Gastrocnemius medialis (tissue), 4 donors: ENCODE measurements around the gene IL36B. TPM values are rescaled to one million over a fixed set of nuclear protein-coding genes. Genes with fewer than 3 reads are reported as not detected.

Experiments used
- ATAC-seq, 2 donors: fragments of 150-250 bp; one replicate each; pipeline ENCODE4 v1.9.1; 2016
- DNase-seq, 2 donors: peaks; one replicate each; pipeline ENCODE4 v3.0.0-alpha.2; 2019
- H3K27ac ChIP-seq, 4 donors: fragments of 200-600 bp; sonication (generic); 1 replicate in 1 of 4; 2 replicates in 3 of 4; pipeline ENCODE4 v1.5.1; 2016 to 2018; ENCODE audit warnings: mild to moderate bottlenecking in 2 of 4, moderate library complexity in 1 of 4
- H3K27me3 ChIP-seq, 3 donors: fragments of 200-600 bp; sonication (generic) in 2 of 3; 1 replicate in 1 of 3; 2 replicates in 2 of 3; pipeline versions ENCODE4 v1.5.1 to v1.6.0; 2016 to 2019; ENCODE audit warnings: mild to moderate bottlenecking in 1 of 3, moderate library complexity in 1 of 3
- H3K36me3 ChIP-seq, 2 donors: fragments of 200-600 bp; sonication (generic) in 1 of 2; one replicate each; pipeline ENCODE4 v1.5.1; 2017 to 2018
- H3K4me1 ChIP-seq, 2 donors: fragments of 200-600 bp; sonication (generic) in 1 of 2; one replicate each; pipeline ENCODE4 v1.5.1; 2016 to 2017; ENCODE audit warnings: mild to moderate bottlenecking in 2 of 2
- H3K4me3 ChIP-seq, 4 donors: fragments of 200-600 bp; sonication (generic) in 3 of 4; 1 replicate in 1 of 4; 2 replicates in 3 of 4; pipeline ENCODE4 v1.5.1; 2016 to 2019; ENCODE audit warnings: mild to moderate bottlenecking in 2 of 4
- H3K9me3 ChIP-seq, 3 donors: fragments of 200-600 bp; sonication (generic) in 2 of 3; 1 replicate in 1 of 3; 2 replicates in 2 of 3; pipeline ENCODE4 v1.5.1; 2016 to 2019
- CTCF ChIP-seq, 5 experiments: fragments of 450-650 bp in 3 of 5; fragments of 200-600 bp in 2 of 5; sonication (generic) in 2 of 5; IDR thresholded peaks in 4 of 5; conservative IDR thresholded peaks in 1 of 5; 1 replicate in 4 of 5; 2 replicates in 1 of 5; pipeline ENCODE4 v1.5.1; 2016 to 2019; ENCODE audit warnings: antibody characterized with exemption in 5 of 5, mild to moderate bottlenecking in 3 of 5, moderate library complexity in 3 of 5
- POLR2A ChIP-seq, 2 donors: fragments of 450-650 bp; IDR thresholded peaks; one replicate each; pipeline ENCODE4 v1.6.1; 2017; ENCODE audit warnings: antibody characterized with exemption in 2 of 2, mild to moderate bottlenecking in 2 of 2, moderate library complexity in 2 of 2
- in situ Hi-C, 4 donors: fragments of 200-750 bp; cut with MboI; loops; one replicate each; pipeline versions ENCODE4 v1.15.0 to v1.8.0; 2017; ENCODE audit warnings: low sequenced_read_pairs in 4 of 4
- intact Hi-C: fragments of 100-400 bp; cut with DNase I; formaldehyde crosslinking; loops from one replicate; pipeline ENCODE4 v1.15.1; 2023; ENCODE audit warnings: low total_unique reads
- total RNA-seq, 4 donors: library from RNA; depleted of rRNA; stranded (reverse); fragments of >200 nt; gene quantifications; one replicate each; pipeline versions ENCODE4 v1.1.0 to v1.2.3, GENCODE V29; 2016

Gene IL36B
- total RNA-seq, 4 donors from 2014 or later, result not detected

DNA sequence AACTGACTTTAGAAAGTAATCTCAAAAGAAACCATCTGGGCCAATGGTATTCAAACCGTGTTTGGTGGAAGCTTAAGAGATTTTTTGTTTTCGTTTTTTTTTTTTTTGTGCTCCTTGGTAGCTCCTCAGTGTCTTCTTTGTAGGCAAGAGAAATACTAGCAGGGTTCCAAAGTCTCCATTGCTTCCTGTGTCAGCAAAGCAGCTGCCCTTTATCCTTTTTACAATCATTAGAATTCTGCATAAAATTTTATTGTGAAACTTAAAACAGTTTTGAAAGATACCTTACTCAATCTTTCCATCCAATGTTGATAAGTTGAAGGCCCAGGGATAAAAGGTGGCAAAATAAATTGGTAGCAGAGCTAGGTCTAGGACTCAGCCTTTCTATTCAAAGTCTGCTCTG, 15.6 kb upstream of the IL36B start:
- no peak overlapping the region for H3K27ac ChIP-seq
- H3K4me3 ChIP-seq, result no peak overlapping the region
- H3K27me3 ChIP-seq, result no peaks in the 10 kb centered on the region
- DNase-seq (no peak), ATAC-seq (no peak)
- H3K36me3 ChIP-seq, result no peaks in the 10 kb centered on the region
- intact Hi-C loops (no loop called here), in situ Hi-C loops (no loop called here)
- no peaks in the 10 kb centered on the region for H3K9me3 ChIP-seq
- no peak for TF ChIP-seq CTCF (IDR thresholded peaks at IDR 0.05 in 4 of 5, conservative IDR thresholded peaks at IDR 0.05 in 1 of 5)
- no peak for TF ChIP-seq POLR2A (IDR thresholded peaks at IDR 0.05)
- no peaks in the 10 kb centered on the region for H3K4me1 ChIP-seq

- ATAC-seq, result no peak
- in situ Hi-C loops (no loop called here), intact Hi-C loops (no loop called here)
- Histone ChIP-seq H3K27ac (no peak within 1 kb of the TSS), H3K4me3 (no peak within 1 kb of the TSS), H3K36me3 (no peaks in the 10 kb centered on the region), H3K27me3 (no peaks in the 10 kb centered on the region), H3K4me1 (no peaks in the 10 kb centered on the region), H3K9me3 (no peaks in the 10 kb centered on the region)
- TF ChIP-seq POLR2A (IDR thresholded peaks at IDR 0.05), result no peak
- TF ChIP-seq CTCF (IDR thresholded peaks at IDR 0.05 in 4 of 5, conservative IDR thresholded peaks at IDR 0.05 in 1 of 5), result no peak
- DNase-seq, result no peak
Observed at GRCh38 chr2:113067681-113068080, 15.0 kb upstream of the IL36B start, which contains the start of gene IL1F10. IL1F10 (plus strand) TSS chr2:113067970; CDS start chr2:113072739, 4,769 bp downstream.

- Histone ChIP-seq H3K4me3 (no peak overlapping the region), H3K4me1 (no peaks in the 10 kb centered on the region), H3K27ac (no peak overlapping the region), H3K27me3 (no peaks in the 10 kb centered on the region), H3K36me3 (no peaks in the 10 kb centered on the region), H3K9me3 (no peaks in the 10 kb centered on the region)
- ATAC-seq, result no peak
- no peak for TF ChIP-seq CTCF (IDR thresholded peaks at IDR 0.05 in 4 of 5, conservative IDR thresholded peaks at IDR 0.05 in 1 of 5)
- no peak for DNase-seq
- intact Hi-C loops (no loop called here), in situ Hi-C loops (no loop called here)
Observed at GRCh38 chr2:113064898-113065297, 12.2 kb upstream of the IL36B start.

DNA sequence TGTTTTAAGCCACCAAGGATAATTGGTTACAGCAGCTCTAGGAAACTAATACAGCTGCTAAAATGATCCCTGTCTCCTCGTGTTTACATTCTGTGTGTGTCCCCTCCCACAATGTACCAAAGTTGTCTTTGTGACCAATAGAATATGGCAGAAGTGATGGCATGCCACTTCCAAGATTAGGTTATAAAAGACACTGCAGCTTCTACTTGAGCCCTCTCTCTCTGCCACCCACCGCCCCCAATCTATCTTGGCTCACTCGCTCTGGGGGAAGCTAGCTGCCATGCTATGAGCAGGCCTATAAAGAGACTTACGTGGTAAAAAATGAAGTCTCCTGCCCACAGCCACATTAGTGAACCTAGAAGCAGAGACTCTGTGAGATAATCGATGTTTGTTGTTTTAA, 11.6 kb upstream of the IL36B start:
- in situ Hi-C loops, result no loop called here
- ATAC-seq, result no peak
- no peaks in the 10 kb centered on the region for H3K36me3 ChIP-seq

More for the DNA sequence above, 11.6 kb upstream of the IL36B start:
- Histone ChIP-seq H3K9me3 (no peaks in the 10 kb centered on the region), H3K27ac (no peak overlapping the region), H3K27me3 (no peaks in the 10 kb centered on the region), H3K4me3 (no peak overlapping the region), H3K4me1 (no peaks in the 10 kb centered on the region)
- no peak for DNase-seq
- TF ChIP-seq POLR2A (IDR thresholded peaks at IDR 0.05) (no peak), CTCF (IDR thresholded peaks at IDR 0.05 in 4 of 5, conservative IDR thresholded peaks at IDR 0.05 in 1 of 5) (no peak)
- intact Hi-C loops, result no loop called here
